ENCODE data around the gene LRP3.

The LRP3 gene

GRCh38 chr19:33255781-33256180, 61.7 kb downstream of the LRP3 start:
- DNase-seq (ENCODE audit: low read depth), result no peak

GRCh38 chr19:33256261-33256660, 62.1 kb downstream of the LRP3 start:
- DNase-seq (ENCODE audit: low read depth), result no peak

- DNase-seq (ENCODE audit: low read depth), result no peak
Observed at GRCh38 chr19:33257828-33258227, 63.7 kb downstream of the LRP3 start.

Data from activated gamma-delta T cell treated with anti-CD3 and anti-CD28 coated beads, Interleukin-2, amount 50 U/mL, for 16 hours (primary cell).